ENCODE data around the gene FUOM. TPM values are rescaled to one million over a fixed set of nuclear protein-coding genes. Genes with fewer than 3 reads are reported as not detected.

The FUOM gene
- total RNA-seq, 4 donors from 2014 or later: 2.6 to 13.8 (median 2.9) TPM; not detected in 1

DNA sequence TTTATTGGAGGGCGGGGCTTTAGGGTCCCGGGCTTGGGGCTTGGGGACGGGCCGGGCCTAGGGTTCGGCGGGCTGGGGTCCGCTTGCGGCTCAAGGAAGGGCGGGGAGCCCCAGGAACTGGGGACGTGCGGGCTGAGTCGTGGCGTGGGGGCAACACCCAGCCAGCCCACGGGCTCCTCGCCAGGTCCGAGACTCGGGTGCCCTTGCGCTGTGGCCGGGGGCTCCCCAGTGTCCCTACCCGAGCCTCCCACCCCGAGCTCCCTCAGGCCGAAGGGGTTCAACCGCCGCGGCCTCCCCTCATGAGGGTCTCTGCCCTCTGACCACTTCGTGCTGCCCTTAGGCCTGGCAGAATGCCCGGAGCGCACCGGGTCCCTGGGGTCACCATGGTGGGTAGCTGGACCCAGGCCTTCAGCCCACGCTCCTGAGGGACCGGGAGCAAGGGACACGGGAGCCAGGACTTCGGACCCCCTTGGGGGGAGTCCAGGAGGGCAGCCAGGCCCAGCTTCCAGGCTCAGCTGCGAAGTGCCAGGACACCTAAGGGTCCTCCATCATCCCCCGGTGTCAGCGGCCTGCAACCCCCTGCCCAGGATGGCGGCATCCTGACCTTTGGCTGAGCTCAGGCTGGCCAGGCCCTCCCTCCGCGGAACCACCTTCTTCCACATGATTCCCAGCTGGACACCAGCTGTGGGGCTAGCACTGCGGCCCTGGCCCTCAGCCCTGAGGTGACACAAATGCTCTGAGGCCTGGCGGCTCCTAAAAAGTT, 524 bp upstream of the FUOM start:
- TF ChIP-seq, protein P1, sequence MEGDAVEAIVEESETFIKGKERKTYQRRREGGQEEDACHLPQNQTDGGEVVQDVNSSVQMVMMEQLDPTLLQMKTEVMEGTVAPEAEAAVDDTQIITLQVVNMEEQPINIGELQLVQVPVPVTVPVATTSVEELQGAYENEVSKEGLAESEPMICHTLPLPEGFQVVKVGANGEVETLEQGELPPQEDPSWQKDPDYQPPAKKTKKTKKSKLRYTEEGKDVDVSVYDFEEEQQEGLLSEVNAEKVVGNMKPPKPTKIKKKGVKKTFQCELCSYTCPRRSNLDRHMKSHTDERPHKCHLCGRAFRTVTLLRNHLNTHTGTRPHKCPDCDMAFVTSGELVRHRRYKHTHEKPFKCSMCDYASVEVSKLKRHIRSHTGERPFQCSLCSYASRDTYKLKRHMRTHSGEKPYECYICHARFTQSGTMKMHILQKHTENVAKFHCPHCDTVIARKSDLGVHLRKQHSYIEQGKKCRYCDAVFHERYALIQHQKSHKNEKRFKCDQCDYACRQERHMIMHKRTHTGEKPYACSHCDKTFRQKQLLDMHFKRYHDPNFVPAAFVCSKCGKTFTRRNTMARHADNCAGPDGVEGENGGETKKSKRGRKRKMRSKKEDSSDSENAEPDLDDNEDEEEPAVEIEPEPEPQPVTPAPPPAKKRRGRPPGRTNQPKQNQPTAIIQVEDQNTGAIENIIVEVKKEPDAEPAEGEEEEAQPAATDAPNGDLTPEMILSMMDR (IDR thresholded peaks at IDR 0.05): no peak
- no peaks in the 10 kb centered on the region for H3K27me3 ChIP-seq
- intact Hi-C loops (cut with DNase I; ENCODE audit: low total_unique reads): no loop called here
- no peak overlapping the region for H3K4me3 ChIP-seq
- no peaks in the 10 kb centered on the region for H3K9me3 ChIP-seq
- H3K36me3 ChIP-seq: no peaks in the 10 kb centered on the region
- H3K27ac ChIP-seq: peak overlapping the region in 1 of 2 donors; percentile 74
- no peaks in the 10 kb centered on the region for H3K4me1 ChIP-seq
- DNase-seq: peak in 1 of 2 donors; percentile 35

DNA sequence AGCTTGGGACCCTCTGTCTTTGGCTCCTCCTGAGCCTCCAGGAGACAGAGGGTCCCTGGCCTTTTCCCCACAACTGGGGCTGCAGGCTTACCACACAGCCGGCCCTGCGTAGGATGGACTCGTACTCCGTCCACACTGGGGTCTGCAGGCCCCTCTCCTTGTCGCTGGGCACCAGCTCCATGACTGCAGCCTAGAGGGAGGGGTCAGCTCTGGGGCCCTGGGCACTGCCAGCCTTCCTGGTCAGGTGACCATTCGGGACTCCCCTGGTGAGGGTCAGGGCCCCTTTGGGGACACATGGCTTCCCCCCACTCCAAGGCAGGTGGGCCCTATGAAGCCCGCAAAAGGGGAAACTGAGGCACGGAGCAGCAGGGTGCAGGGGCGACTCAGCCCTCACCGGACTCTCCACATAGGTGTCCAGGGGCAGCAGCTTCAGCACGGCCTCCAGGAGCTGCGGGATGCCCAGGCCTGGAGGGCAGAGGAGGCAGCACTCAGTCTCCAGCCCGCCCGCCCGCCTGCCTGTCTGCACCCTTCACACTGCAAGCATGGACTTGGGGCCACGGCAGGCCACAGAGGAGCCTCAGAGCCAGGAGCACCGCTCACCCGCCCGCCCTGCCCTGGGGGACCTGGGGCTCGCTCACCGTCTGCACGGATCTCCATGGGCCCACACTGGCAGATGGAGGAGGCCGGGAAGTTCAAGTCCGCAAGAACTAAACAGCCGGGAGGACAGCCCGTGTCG, 1.1 kb downstream of the FUOM start:
- DNase-seq: no peak
- Histone ChIP-seq H3K27me3 (no peaks in the 10 kb centered on the region), H3K27ac (peak overlapping the region in 1 of 2 donors; percentile 74), H3K4me1 (no peaks in the 10 kb centered on the region), H3K36me3 (no peaks in the 10 kb centered on the region), H3K9me3 (no peaks in the 10 kb centered on the region), H3K4me3 (peak overlapping the region; percentile 16 to 47)
- TF ChIP-seq, protein P1 (IDR thresholded peaks at IDR 0.05): no peak
- no peak for TF ChIP-seq POLR2A (IDR thresholded peaks at IDR 0.05)
- intact Hi-C loops (cut with DNase I; ENCODE audit: low total_unique reads): no loop called here

DNA sequence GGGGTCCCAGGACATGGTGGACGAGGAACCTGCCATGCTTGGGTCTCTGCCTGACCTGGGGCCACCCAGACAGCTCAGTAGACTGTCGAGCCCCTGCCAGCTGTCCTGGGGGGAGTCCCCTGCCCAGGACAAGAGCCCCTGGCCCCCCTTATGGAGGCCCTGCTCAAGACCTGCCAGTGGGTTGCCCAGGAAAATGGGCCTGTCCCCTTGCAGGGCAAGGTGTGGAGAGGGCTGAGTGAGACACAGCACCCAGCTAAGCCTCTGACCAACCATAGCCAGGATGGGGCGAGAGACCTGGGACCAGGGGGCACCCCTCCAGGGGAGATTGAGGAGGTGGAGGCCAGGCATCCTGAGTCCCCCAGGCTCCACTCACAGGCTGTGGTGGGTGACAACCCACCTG, 1.8 kb downstream of the FUOM start:
- Histone ChIP-seq H3K36me3 (no peaks in the 10 kb centered on the region), H3K4me3 (no peak overlapping the region), H3K9me3 (no peaks in the 10 kb centered on the region), H3K27ac (no peak overlapping the region), H3K4me1 (no peaks in the 10 kb centered on the region), H3K27me3 (no peaks in the 10 kb centered on the region)
- intact Hi-C loops (cut with DNase I; ENCODE audit: low total_unique reads): no loop called here
- DNase-seq: no peak
- no peak for TF ChIP-seq POLR2A (IDR thresholded peaks at IDR 0.05)
- TF ChIP-seq, protein P1 (IDR thresholded peaks at IDR 0.05): no peak

DNA sequence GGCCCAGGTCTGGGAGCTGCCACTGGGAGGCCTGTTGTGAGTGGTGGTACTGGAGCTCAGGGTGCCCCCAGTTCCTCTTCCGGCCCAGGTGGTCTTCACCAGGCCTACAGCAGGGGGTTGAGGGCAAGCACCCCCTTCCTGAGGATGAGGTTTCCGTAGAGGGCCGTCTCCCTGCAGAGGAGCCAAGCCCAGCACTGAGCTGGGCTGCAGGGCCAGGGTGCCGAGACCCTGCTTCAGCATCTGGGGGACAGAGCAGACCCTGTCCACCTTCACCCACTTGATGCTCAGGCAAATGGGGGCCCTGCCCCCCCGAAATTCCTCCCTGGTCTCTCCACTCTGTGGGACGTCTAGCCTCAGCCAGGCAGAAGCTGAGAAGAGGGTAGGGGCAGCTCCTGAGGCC, 2.6 kb downstream of the FUOM start:
- TF ChIP-seq, protein P1 (IDR thresholded peaks at IDR 0.05): no peak
- TF ChIP-seq POLR2A (IDR thresholded peaks at IDR 0.05): no peak
- Histone ChIP-seq H3K9me3 (no peaks in the 10 kb centered on the region), H3K4me3 (no peak overlapping the region), H3K27me3 (no peaks in the 10 kb centered on the region), H3K27ac (no peak overlapping the region), H3K36me3 (no peaks in the 10 kb centered on the region), H3K4me1 (no peaks in the 10 kb centered on the region)
- DNase-seq: no peak
- intact Hi-C loops (cut with DNase I; ENCODE audit: low total_unique reads): no loop called here

DNA sequence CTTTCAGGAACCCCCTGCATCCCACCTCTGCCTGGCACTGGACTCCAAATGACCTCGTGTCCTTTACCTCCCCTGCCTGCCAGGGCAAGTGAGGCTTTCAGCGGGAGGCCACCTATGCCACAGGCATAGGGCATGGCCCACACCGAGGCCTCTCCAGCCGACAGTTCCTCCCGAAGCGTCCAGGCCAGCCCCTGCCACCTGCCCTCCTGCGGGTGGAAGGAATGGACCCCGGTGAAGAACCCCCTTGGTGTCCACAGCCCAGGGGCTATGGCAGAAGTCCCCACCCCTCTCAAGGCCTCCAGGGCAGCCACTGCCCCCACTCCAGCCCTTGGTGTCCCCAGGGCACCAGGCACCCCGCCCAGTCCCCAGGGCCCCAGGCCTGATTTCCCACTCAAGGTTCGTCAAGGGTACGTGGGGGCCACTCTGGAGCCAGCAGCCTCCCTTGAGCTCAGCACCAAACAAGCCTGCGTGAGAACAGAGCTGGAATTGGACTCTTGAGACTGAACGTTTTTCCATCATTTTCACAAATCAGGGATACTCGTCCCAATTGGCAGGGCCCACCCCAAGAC, 3.1 kb downstream of the FUOM start:
- Histone ChIP-seq H3K27me3 (no peaks in the 10 kb centered on the region), H3K9me3 (no peaks in the 10 kb centered on the region), H3K4me3 (no peak overlapping the region), H3K4me1 (no peaks in the 10 kb centered on the region), H3K36me3 (no peaks in the 10 kb centered on the region), H3K27ac (no peak overlapping the region)
- intact Hi-C loops (cut with DNase I; ENCODE audit: low total_unique reads): no loop called here
- TF ChIP-seq POLR2A (IDR thresholded peaks at IDR 0.05): no peak
- TF ChIP-seq, protein P1 (IDR thresholded peaks at IDR 0.05): no peak
- DNase-seq: no peak

All from uterus (tissue), 4 donors.